Lower leg skin (tissue), 4 donors: Measurements from ENCODE around the gene PACRG. TPM values are rescaled to one million over a fixed set of nuclear protein-coding genes. Genes with fewer than 3 reads are reported as not detected.

Source experiments
- DNase-seq, 2 donors: peaks; one replicate each; pipeline ENCODE4 v3.0.0-alpha.2; 2019; ENCODE audit warnings: low spot score in 2 of 2
- H3K4me3 ChIP-seq: fragments of 200-600 bp; sonication (generic); 2 replicates; pipeline ENCODE4 v1.5.1; 2017; ENCODE audit warnings: mild to moderate bottlenecking, low read depth; ENCODE audit not compliant: poor library complexity, severe bottlenecking
- CTCF ChIP-seq, 3 donors: fragments of 450-650 bp; IDR thresholded peaks; one replicate each; pipeline ENCODE4 v1.5.1; 2016; ENCODE audit warnings: antibody characterized with exemption in 3 of 3, mild to moderate bottlenecking in 3 of 3, moderate library complexity in 2 of 3
- POLR2A ChIP-seq, 2 donors: fragments of 450-650 bp; IDR thresholded peaks; one replicate each; pipeline ENCODE4 v1.6.1; 2016 to 2017; ENCODE audit warnings: antibody characterized with exemption in 2 of 2, mild to moderate bottlenecking in 1 of 2, moderate library complexity in 1 of 2
- WGBS, 2 donors: methylation state at CpG; one replicate each; pipeline ENCODE4 v1.1.5; 2018; 5-methylcytosine and 5-hydroxymethylcytosine counted together
- intact Hi-C: fragments of 100-400 bp; cut with DNase I; formaldehyde crosslinking; loops from one replicate; pipeline ENCODE4 v1.15.0; 2023; ENCODE audit warnings: low total_unique reads
- total RNA-seq, 4 donors: library from RNA; depleted of rRNA; stranded (reverse); fragments of >200 nt; gene quantifications; one replicate each; pipeline ENCODE4 v1.1.0, GENCODE V29; 2016

Gene PACRG
- total RNA-seq, 4 donors from 2014 or later = 0.38 to 3.9 (median 3.4) TPM; not detected in 1

- TF ChIP-seq CTCF (IDR thresholded peaks at IDR 0.05) (no peak), POLR2A (IDR thresholded peaks at IDR 0.05) (no peak)
- no peak for DNase-seq
- 81 to 89% methylated on average over 22 of the region's 22 CpGs for WGBS, 2 donors
- H3K4me3 ChIP-seq = no peak overlapping the region
- intact Hi-C loops = no loop called here
These were observed 581.1 kb downstream of the PACRG start for GRCh38 chr6:163308629-163309440.

GRCh38 chr6:163309491-163310026 is 581.8 kb downstream of the PACRG start:
- DNase-seq = no peak
- intact Hi-C loops = no loop called here
- no peak for TF ChIP-seq CTCF (IDR thresholded peaks at IDR 0.05)
- TF ChIP-seq POLR2A (IDR thresholded peaks at IDR 0.05) = no peak
- 33 to 38% methylated on average over 13 of the region's 13 CpGs for WGBS, 2 donors
- H3K4me3 ChIP-seq = no peak overlapping the region

GRCh38 chr6:163310096-163310972 is 582.6 kb downstream of the PACRG start:
- no peak overlapping the region for H3K4me3 ChIP-seq
- TF ChIP-seq POLR2A (IDR thresholded peaks at IDR 0.05) (no peak), CTCF (IDR thresholded peaks at IDR 0.05) (no peak)
- whole genome bisulfite sequencing, 2 donors = 89 to 93% methylated on average over 44 of the region's 44 CpGs
- intact Hi-C loops = no loop called here
- no peak for DNase-seq

- intact Hi-C loops = no loop called here
- no peak for DNase-seq
- TF ChIP-seq CTCF (IDR thresholded peaks at IDR 0.05) (no peak), POLR2A (IDR thresholded peaks at IDR 0.05) (no peak)
- no peak overlapping the region for H3K4me3 ChIP-seq
- 75 to 77% methylated on average over 2 of the region's 2 CpGs for WGBS, 2 donors
These were observed 583.2 kb downstream of the PACRG start for GRCh38 chr6:163310973-163311383.

- DNase-seq = no peak
- 87% methylated on average over 3 of the region's 3 CpGs for WGBS, 2 donors
- TF ChIP-seq CTCF (IDR thresholded peaks at IDR 0.05) (no peak), POLR2A (IDR thresholded peaks at IDR 0.05) (no peak)
- intact Hi-C loops = no loop called here
- no peak overlapping the region for H3K4me3 ChIP-seq
These were observed 584.1 kb downstream of the PACRG start for GRCh38 chr6:163311830-163312229.
